Activated CD8-positive, alpha-beta T cell treated with anti-CD3 and anti-CD28 coated beads for 36 hours (primary cell): Measurements from ENCODE around the gene RIMBP2. TPM values are rescaled to one million over a fixed set of nuclear protein-coding genes. Genes with fewer than 3 reads are reported as not detected.

Source experiments
- ATAC-seq: fragments of 200-7000 bp; cut with Tn5 transposase; one replicate; pipeline ENCODE4 v1.10.0; 2021; ENCODE audit warnings: mild to moderate bottlenecking, moderate library complexity
- CTCF ChIA-PET: fragments of 350-600 bp; sonication (Branson Sonifier 250); formaldehyde crosslinking; loops from one replicate; lab custom pipeline; 2021; ENCODE audit warnings: antibody characterized with exemption; lab: Charles Lee
- POLR2A ChIA-PET: fragments of 350-600 bp; sonication (Branson Sonifier 250); formaldehyde crosslinking; loops from one replicate; lab custom pipeline; 2021; ENCODE audit warnings: antibody characterized with exemption; lab: Charles Lee
- DNase-seq: peaks from one replicate; pipeline ENCODE4 v3.0.0-alpha.2; 2020
- H3K27ac Mint-ChIP-seq: one replicate; pipeline ENCODE4 v1.8.0; 2021; ENCODE audit warnings: mild to moderate bottlenecking, mixed read lengths
- H3K27me3 Mint-ChIP-seq: one replicate; pipeline ENCODE4 v1.8.0; 2021; ENCODE audit warnings: mixed read lengths
- H3K36me3 Mint-ChIP-seq: one replicate; pipeline ENCODE4 v1.8.0; 2021; ENCODE audit warnings: low read depth, mixed read lengths
- H3K4me1 Mint-ChIP-seq: one replicate; pipeline ENCODE4 v1.8.0; 2021; ENCODE audit warnings: low read depth, mixed read lengths
- H3K4me3 Mint-ChIP-seq: one replicate; pipeline ENCODE4 v1.8.0; 2021; ENCODE audit warnings: mild to moderate bottlenecking, moderate library complexity, mixed read lengths
- H3K9me3 Mint-ChIP-seq: one replicate; pipeline ENCODE4 v1.8.0; 2021; ENCODE audit warnings: mixed read lengths
- CTCF ChIP-seq: fragments of 200-600 bp; IDR thresholded peaks from one replicate; pipeline ENCODE4 v1.8.0; 2022; ENCODE audit warnings: antibody characterized with exemption, mild to moderate bottlenecking
- intact Hi-C: fragments of 100-400 bp; cut with micrococcal nuclease; formaldehyde crosslinking; loops from one replicate; pipeline ENCODE4 v1.10.0; 2022
- total RNA-seq, 2 experiments: library from RNA; stranded (reverse); gene quantifications; one replicate each; pipeline ENCODE4 v1.2.3, GENCODE V29; 2021

The RIMBP2 gene
- total RNA-seq, 2 experiments from 2014 or later = not detected

- Mint-ChIP-seq H3K27ac (no peak overlapping the region), H3K27me3 (peaks cover 44% of the 10 kb centered on the region), H3K36me3 (no peaks in the 10 kb centered on the region), H3K4me1 (peaks cover 3% of the 10 kb centered on the region), H3K9me3 (no peaks in the 10 kb centered on the region), H3K4me3 (no peak overlapping the region)
- CTCF ChIA-PET = no interaction called here
- intact Hi-C loops = no loop called here
- POLR2A ChIA-PET = no interaction called here
- no peak for ATAC-seq
- no peak for TF ChIP-seq CTCF
- DNase-seq = no peak
Observed at GRCh38 chr12:130712346-130713065, 3.6 kb downstream of the RIMBP2 start.

GRCh38 chr12:130711756-130712155, 4.3 kb downstream of the RIMBP2 start:
- H3K27me3 Mint-ChIP-seq = peaks cover 36% of the 10 kb centered on the region
- no peak for ATAC-seq

GRCh38 chr12:130710733-130711080, 5.4 kb downstream of the RIMBP2 start:
- DNase-seq (no peak), ATAC-seq (no peak)
- Mint-ChIP-seq H3K36me3 (no peaks in the 10 kb centered on the region), H3K4me3 (no peak overlapping the region), H3K27ac (no peak overlapping the region), H3K4me1 (peaks cover 3% of the 10 kb centered on the region), H3K27me3 (peaks cover 26% of the 10 kb centered on the region), H3K9me3 (no peaks in the 10 kb centered on the region)
- intact Hi-C loops = no loop called here
- CTCF ChIA-PET = no interaction called here
- no peak for TF ChIP-seq CTCF
- POLR2A ChIA-PET = no interaction called here

More at GRCh38 chr12:130711756-130712155, 4.3 kb downstream of the RIMBP2 start:
- Mint-ChIP-seq H3K4me1 (peaks cover 3% of the 10 kb centered on the region), H3K36me3 (no peaks in the 10 kb centered on the region), H3K4me3 (no peak overlapping the region), H3K27ac (no peak overlapping the region), H3K9me3 (no peaks in the 10 kb centered on the region)
- ChIA-PET POLR2A (no interaction called here), CTCF (no interaction called here)
- no peak for TF ChIP-seq CTCF
- intact Hi-C loops = no loop called here
- DNase-seq = no peak

GRCh38 chr12:130709971-130710732, 5.9 kb downstream of the RIMBP2 start:
- DNase-seq (no peak), ATAC-seq (no peak)
- Mint-ChIP-seq H3K9me3 (no peaks in the 10 kb centered on the region), H3K4me1 (peaks cover 3% of the 10 kb centered on the region), H3K36me3 (no peaks in the 10 kb centered on the region), H3K4me3 (no peak overlapping the region), H3K27me3 (peaks cover 21% of the 10 kb centered on the region), H3K27ac (no peak overlapping the region)
- intact Hi-C loops = no loop called here
- no peak for TF ChIP-seq CTCF
- ChIA-PET POLR2A (no interaction called here), CTCF (no interaction called here)
